HG02798 (cell line): ENCODE measurements around the gene MTF1.
A peak's percentile ranks its signal among the peaks of the same experiment; 100 is the strongest.

Experiments used
- ATAC-seq: cut with Tn5 transposase; IDR thresholded peaks from one replicate; pipeline ENCODE4 v1.9.1; 2021; ENCODE audit warnings: mild to moderate bottlenecking; ENCODE audit not compliant: unreplicated experiment, poor library complexity

Gene MTF1

DNA sequence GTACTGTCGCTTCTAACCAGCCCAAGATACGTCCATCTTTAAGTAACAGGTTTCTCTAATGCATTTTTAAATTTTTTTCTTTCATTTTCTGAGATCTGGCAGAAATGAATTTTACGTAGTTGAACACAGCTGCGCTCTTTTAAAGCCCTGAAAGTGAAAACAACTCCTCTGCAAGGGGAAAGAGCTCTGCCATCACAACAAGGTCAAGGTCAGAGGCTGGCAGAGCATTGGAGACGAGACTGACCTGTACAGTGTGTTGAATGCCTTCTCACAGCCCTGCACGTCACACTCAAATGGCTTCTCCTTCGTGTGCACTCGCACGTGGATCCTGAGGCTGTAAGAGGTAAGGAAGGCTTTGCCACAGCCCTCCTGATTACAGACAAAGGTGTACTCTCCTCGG is 19.7 kb downstream of the MTF1 start:
- no peak for ATAC-seq

DNA sequence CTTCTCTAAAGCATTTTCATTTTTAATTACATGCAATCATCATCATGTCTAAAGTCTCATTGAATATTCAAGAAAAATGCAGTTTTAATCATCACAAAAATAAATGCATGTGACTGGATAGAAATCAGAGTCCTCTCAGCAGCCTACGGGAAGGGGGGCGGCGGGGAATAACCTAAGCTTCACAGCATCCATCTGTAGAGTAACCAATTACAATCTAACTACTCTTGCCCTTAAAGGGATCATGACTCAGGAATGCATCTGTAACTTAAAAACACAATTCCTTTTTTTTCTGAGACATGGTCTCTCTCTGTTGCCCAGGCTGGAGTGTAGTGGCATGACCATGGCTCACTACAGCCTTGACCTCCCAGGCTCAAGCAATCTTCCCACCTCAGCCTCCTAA is 22.6 kb downstream of the MTF1 start:
- no peak for ATAC-seq

DNA sequence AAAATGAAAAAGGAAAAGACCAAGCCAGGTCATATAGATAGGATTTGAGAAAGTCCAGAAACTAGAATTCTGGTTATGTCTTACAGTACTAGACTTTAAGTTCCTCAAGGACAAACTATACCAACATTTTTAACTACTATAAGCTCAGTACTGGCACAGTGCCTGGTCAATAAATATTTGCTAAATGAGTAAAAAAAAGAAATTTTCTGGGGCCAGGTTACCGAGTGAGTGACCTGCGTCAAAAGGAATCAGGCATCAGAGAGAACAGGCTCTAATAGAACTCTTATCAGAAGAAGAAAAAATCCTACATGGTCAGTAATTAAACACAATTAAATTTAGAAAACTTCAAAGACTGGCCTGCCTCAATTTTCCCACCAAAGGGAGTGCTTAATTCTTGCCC is 27.6 kb downstream of the MTF1 start:
- ATAC-seq: no peak

DNA sequence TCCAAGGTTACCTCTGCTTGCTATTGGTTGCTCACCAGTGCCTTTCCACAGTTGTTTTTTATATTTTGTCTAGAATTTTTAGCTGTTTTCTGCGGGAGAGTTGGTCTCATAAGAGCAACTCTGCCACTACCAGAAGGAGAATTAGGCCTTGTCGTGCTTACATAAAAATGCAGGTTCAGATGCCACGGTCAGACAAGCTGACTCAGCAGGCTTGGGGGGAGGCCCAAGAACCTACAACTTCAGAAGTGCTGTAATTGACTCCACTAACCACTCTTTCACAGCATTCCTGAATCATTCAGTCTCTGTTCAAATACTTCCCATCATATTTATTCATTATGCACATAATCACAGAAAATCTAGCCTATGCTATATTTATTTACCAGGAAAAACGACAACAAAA is 28.3 kb downstream of the MTF1 start:
- ATAC-seq: no peak

DNA sequence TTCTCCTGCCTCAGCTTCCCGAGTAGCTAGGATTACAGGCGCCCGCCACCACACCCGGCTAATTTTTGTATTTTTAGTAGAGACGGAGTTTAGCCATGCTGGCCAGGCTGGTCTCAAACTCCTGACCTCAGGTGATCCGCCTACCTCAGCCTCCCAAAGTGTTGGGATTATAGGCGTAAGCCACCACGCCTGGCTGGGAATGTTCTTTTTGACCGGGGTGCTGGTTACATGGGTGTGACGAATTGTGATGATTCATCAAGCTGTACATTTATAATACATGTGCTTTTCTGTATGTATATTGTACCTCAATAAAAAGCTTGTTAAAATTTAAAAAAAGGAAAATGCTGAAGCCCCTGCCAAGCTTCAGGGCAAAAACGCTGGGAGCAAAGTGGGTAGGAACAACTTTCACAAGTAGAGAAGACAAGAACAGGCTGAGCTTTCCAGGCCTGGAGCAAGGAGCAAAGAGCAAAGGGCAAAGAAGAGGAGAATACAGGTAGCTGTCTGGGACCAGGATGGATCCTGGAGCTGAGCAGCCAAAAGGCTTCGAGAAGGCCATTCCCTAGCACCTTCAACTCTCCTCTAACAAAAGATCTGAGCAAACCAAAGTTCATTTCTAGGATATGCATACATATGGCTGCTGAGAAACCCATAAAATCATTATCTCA is 30.9 kb downstream of the MTF1 start:
- no peak for ATAC-seq

DNA sequence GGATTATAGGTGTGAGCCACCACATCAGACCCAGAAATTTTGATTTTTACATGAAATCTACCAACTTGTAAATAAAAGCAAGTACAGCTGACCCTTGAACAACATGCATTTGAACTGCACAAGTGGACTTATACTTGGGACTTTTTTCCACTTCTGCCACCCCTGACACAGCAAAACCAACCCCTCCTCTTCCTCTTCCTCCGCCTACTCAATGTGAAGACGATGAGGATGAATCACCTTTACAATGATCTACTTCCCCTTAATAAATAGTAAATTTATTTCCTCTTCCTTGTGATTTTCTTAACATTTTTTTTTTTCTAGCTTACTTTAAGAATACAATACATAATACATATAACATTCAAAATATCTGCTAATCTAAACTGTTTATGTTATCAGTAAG is 33.9 kb downstream of the MTF1 start:
- ATAC-seq: no peak

DNA sequence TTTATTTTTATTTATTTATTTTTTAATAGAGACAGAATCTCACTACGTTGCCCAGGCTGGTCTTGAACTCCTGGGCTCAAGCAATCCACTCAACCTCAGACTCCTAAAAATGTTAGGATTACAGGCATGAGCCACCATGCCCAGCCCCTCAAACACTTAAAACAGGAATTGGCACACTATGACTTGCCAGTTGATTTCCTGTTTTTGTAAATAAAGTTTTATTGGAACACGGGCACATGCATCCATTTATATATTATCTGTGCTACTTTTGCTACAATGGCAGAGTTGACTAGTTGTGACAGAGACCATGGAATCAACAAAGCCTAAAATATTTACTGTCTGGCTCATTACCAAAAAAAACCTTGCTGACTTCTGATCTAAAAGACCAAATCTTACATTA is 35.4 kb downstream of the MTF1 start:
- no peak for ATAC-seq

DNA sequence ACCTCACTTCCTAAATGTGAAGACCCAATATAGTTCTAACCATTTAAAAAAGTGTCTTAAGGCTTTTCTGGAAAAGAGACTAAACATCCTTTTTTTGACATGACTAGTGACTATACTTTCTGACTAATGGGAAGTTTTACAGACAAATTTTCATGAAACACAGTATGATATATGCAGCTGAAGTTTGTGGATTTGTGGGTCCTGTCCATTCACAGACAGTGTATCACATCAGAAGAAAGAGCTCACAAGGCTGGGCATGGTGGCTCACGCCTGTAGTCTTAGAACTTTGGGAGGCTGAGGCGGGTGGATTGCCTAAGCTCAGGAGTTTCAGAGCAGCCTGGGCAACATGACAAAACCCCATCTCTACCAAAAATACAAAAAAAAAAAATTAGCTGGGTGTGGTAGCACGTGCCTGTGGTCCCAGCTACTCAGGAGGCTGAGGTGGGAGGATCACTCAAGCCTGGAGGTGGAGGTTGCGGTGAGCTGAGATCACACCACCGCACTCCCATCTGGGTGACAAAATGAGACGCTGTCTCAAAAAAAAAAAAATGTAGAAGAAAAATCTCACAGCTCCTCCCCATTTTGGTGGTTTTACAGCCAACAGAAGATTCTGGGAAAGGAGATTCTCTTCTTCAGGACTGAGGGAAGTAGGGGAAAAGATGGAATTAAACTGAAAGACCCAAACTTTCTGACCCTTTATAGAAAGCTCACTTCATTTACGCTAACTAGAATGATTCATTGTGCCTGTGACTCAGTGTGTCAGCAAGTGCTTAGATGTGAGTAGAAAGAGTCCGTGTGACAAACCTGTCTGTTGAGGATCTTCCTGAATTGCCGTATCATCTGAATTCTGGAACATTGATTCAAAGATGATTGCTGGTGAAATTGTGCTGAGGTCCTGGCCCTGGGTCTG is 36.2 kb downstream of the MTF1 start:
- no peak for ATAC-seq

DNA sequence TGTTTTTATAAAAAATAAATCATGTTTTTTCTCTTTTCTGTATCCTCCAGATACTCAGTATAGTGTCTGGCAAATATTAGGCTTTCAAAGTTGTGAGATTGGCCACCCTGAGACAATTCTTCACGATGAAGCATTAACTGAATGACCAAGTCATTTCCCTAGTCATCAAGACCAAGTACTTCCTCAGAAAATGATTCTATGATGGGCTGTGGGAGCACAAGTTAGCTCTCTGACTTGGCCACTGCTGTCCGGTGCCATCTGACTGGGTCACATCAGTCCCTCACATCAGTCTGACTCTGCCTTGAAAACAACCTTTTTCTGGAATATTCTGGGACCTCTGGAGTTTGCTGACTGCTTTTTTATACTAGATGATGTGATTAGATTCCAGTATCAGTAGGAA is 37.9 kb downstream of the MTF1 start:
- ATAC-seq: no peak

DNA sequence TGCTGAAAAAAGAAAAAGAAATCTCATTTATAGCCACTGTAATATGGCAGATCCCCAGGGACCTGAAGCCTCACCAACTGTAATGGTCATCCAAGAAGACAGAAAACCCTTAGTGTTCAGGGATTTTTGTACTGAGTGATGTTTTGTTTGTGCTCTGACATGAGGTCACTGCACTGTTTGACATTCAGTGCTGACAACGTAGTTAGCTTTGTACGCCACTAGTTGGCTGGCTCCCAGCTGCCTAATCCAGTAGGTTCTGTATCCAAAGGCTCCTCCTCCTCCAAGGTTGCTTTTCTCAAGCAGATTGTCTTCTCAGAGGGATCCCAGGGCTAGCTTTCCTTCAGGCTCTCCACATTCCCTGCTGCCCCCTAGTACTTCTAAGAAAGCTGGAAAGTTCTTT is 41.9 kb downstream of the MTF1 start:
- no peak for ATAC-seq

DNA sequence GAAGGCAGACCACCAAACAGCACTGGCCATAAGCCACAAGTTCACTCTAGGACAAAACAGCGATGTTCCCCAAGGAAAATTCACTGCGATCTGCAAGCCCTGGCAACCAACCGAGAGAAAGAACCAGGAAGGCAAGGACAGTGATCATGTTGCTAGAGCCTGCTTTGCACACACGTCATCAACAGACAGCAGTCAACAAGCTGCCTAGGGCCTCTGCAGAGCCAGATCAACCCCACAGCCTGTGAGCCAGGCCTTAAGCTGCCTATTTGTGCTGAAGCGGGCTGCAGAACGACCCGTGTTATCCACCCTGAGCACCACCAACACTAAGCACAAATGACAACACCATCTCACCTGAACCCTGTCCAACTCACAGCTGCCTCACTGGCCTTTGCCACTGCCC is 45.1 kb downstream of the MTF1 start:
- no peak for ATAC-seq

DNA sequence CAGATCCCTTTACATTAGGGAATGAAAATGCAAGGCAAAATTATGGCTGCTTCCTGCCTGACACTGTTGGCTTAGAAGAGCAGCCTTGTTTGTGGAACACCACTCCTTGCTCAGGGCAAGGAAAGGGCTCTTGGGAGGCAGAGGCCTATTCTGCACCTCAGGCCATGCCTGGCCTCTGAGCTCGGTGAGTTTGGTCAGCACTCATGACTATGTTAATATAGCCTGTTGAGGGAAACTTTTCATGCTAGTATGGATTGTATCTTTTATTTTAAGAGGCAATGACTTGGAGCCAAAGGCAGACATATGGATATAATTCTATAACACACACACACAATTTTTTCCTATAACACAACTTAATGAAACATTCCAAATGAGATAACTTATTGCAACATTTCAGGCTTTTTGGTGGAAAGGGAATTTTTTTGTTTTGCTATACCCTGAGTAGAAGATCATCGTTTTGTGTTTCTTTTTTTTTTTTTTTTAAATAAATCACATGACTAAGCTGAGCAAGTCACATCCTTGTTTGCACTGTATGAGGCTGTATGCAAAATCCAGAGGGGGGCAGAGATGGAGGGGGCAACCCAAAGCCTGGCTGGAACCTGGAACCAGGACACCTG is 45.8 kb downstream of the MTF1 start:
- ATAC-seq: no peak

DNA sequence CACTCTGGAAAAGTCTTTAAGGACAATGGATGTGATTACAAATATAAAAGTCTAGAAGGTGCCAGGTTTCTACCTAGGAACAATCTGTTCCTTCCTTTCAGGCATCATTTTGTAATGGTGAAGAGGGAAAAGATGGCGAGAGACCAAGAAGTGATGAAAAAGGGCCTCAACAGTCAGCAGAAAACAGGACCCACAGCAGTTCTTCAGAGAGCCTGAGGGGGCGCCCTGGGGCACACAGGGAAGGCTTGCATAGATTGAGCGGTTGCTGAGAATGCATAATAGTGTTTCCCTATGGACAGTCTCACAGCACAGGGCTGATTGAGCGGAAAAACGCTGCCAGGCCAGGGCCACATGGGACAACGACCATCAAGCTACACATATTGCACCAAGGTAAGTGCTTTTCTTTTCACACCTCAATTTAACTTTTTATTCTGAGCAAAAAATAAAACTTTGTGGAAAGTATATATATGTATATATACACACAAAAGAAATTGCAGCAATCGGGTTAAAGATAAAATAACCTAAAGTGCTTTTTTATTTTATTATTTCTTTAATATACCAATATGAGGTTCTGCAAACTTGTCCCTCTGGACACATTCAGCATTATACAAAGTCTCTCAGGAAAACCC is 48.3 kb downstream of the MTF1 start:
- peak; percentile 19 for ATAC-seq

DNA sequence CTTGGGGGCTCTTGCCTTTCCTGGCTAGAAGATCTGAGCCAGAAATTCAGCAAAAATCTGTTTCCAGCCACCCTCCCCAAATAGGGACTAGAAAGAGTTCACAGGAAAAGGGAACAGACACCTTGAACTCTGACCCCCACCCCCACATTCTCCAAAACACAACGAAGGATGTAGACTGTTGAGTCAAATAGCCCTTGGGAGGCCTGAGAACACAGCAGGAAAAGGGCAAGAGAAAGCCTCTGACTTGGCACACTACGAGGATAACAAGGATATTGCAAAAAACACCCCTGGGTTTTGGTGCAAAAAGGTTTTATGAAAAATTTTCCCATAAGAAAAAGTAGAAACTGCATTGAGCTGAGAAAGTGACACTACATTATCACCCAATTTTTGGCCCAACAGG is 49.5 kb downstream of the MTF1 start:
- ATAC-seq: no peak

DNA sequence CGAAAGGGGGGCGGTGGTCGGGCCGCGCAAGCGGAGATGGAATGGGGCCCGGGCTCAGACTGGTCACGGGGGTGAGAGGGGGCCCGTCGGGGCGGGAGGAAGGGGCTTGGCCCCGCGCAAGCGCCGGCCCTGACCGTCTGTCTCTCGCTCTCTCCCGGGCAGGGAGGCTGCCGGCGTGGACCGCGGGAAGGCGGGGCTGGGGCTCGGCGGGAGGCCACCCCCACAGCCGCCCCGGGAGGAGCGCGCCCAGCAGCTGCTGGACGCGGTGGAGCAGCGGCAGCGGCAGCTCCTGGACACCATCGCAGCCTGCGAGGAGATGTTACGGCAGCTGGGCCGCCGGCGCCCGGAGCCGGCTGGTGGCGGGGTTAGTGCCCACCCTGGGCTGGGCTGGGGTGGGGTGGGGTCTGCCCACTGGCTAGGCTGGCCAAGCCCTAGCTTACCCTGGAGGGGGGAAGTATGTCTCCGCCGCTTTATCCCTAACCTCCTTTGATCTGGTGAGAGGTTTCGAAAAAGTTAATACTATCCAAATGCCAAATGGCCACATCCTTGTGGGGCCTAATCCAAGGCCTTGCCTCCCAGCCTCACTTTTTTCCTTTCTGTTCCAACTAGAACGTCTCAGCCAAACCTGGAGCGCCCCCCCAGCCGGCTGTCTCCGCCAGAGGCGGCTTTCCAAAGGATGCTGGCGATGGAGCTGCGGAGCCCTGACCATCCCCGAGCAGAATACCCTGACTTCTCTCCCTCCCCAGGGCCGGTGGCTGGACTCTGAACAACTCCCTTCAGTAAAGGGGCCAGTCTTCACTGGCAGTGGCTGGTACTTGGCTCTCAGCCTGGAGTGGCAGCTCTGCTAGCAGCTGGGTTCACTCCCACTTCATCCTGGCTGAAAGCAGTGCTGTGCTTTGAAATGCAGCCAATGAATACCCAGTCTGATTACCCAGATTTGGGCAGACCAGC is 50.7 kb downstream of the MTF1 start:
- peak; percentile 44 for ATAC-seq

DNA sequence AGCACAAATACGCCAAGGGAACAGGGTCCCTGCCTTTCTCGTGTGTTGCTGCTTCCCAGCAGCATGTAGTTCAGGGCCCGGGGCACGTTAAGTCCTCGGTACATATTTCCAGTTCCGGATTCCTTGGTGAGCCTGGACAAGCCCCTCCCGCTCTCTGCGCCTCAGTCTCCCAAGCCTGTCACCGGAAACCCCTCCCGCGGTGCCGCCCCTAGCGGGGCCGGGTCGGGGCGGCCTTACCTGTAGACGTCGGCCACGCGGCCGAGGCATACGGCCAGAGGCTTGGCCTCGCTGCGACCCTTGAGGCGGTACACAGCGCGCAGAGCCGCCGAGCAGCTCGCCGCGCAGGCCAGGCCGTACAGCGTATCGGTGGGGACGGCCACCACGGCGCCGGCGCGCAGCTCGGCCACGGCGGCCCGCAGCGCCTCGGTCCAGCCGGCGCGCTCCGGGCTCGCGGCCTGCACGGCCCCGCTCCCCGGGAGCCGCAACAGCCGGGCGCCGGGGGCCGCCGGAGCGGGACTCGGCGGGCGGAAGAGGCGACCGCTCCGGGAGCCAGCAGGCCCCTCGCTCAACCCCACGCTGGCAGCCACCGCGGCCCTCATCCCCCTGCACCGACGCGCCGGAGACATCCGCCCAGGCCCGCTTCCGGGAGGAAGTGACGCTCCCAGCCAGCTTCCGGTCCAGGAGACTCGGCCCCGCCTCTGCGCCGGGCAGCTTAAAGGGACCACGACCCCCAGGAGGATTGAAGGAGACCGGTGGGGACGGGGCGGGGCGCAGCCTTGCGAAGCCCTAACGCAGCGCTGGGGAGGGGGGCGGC is 51.6 kb downstream of the MTF1 start, which contains the start of the genes C1orf122 and YRDC:
TSS of gene C1orf122 (plus strand) at position 236 of the 814 bp plus-strand sequence. CDS start 615 bp downstream, outside the sequence.
TSS of gene YRDC (minus strand) at position 654 of the 814 bp plus-strand sequence. CDS start at position 626, 28 bp downstream.
- ATAC-seq: peak; percentile 90

DNA sequence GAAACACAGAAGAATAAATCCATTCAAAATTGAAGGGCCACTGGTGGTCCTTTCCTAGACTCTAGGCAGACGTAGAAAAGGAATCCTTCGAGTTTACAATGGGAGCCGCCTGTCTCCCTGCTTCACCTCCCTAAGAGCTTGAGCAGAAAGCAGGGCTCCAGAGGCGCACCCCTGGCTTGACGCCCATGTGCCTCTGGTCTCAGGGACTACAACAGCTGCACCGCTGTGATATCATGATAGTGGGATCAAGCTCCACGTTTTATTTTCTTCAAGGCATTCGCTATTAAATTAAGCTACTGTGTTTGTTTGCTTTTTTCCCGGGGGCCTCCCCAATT is 52.2 kb downstream of the MTF1 start:
- no peak for ATAC-seq

DNA sequence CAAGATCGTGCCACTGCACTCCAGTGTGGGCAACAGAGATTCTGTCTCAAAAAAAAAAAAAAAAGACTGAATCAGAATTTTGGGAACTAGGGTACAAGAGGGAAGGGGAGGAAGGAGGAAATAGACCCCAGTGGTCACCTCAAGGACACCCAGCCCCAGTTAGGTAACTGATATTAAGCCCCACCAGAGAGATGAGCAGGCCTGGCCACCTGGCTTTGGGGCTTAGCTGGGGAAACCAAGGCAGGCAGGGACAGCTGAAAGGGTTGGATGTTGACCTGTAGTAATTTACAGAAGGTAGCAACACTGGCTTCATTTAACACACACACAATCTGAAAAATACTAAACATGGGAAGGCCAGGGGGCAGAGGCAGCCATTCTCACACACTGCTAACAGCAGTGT is 57.0 kb downstream of the MTF1 start:
- no peak for ATAC-seq
